Upper lobe of right lung (tissue), 1 donor: ENCODE results near the gene ZFX. TPM values are rescaled to one million over a fixed set of nuclear protein-coding genes. Genes with fewer than 3 reads are reported as not detected.

Experiments
- ATAC-seq: fragments of 200-7000 bp; cut with Tn5 transposase; one replicate; pipeline ENCODE4 v1.9.1; 2020; ENCODE audit warnings: mild to moderate bottlenecking, moderate library complexity
- DNase-seq: peaks from one replicate; pipeline ENCODE4 v3.0.0-alpha.2; 2020
- H3K27ac ChIP-seq: fragments of 200-600 bp; one replicate; pipeline ENCODE4 v1.8.0; 2022
- H3K27me3 ChIP-seq: fragments of 200-600 bp; one replicate; pipeline ENCODE4 v1.8.0; 2022; ENCODE audit warnings: mild to moderate bottlenecking
- H3K36me3 ChIP-seq: fragments of 200-600 bp; one replicate; pipeline ENCODE4 v1.8.0; 2022
- H3K4me1 ChIP-seq: fragments of 200-600 bp; one replicate; pipeline ENCODE4 v1.8.0; 2022
- H3K4me3 ChIP-seq: fragments of 200-600 bp; one replicate; pipeline ENCODE4 v1.8.0; 2022; ENCODE audit warnings: mild to moderate bottlenecking
- H3K9me3 ChIP-seq: fragments of 200-600 bp; one replicate; pipeline ENCODE4 v1.8.0; 2022
- CTCF ChIP-seq: fragments of 200-600 bp; IDR thresholded peaks from one replicate; pipeline ENCODE4 v1.8.0; 2022; ENCODE audit warnings: antibody characterized with exemption
- intact Hi-C: fragments of 100-400 bp; cut with DNase I; formaldehyde crosslinking; loops from one replicate; pipeline ENCODE4 v1.11.0; 2022
- total RNA-seq: library from RNA; stranded (reverse); fragmentation: NEBNext Ultra II Directional; extraction: Animal tissue kit (Norgen Biotek cat#: 25700); gene quantifications from one replicate; pipeline ENCODE4 v1.2.1, GENCODE V29; 2021
- donor health status: DM: no; HTN: yes; CAD: no; lungs with severe emphysema.

The ZFX gene
- total RNA-seq, 1 donor from 2014 or later, result 41.5 TPM

DNA sequence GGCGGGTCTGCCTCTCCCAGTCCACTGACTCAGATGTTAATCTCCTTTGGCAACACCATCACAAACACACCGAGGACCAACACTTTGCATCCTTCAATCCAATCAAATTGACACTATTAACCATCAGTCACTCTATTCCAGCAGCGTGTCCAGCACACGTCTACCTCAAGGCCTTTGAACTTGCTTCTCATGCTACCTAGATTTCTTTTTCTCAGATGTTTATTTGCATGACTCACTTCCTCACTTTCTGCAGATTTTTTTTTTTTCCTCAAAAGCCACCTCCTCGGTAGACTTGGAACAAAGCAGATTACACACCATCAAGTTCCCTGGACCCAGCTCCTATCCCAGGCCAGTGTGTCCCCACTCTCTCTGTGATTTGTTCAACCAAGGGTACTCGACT, 114.9 kb downstream of the ZFX start:
- Histone ChIP-seq H3K4me1 (no peaks in the 10 kb centered on the region), H3K27me3 (no peaks in the 10 kb centered on the region), H3K4me3 (no peak overlapping the region), H3K27ac (no peak overlapping the region), H3K9me3 (no peaks in the 10 kb centered on the region), H3K36me3 (no peaks in the 10 kb centered on the region)
- intact Hi-C loops, result no loop called here
- TF ChIP-seq CTCF, result no peak
- DNase-seq, result no peak
- no peak for ATAC-seq

Other genes with a start within 250 kb of the ZFX start
- gene APOO, start 241.8 kb upstream of the ZFX start, total RNA-seq, result 12.0 TPM
- gene CXorf58, start 241.7 kb upstream of the ZFX start, total RNA-seq, result not detected
- 7.1 TPM for gene KLHL15, start 122.5 kb upstream of the ZFX start, total RNA-seq
- gene EIF2S3, start 94.8 kb upstream of the ZFX start, total RNA-seq, result 135 TPM
- gene SUPT20HL2, start 164.3 kb downstream of the ZFX start, total RNA-seq, result not detected
- gene SUPT20HL1, start 210.9 kb downstream of the ZFX start, total RNA-seq, result not detected